Amniotic stem cell (primary cell): ENCODE data around the gene NUP62.
A peak's percentile ranks its signal among the peaks of the same experiment; 100 is the strongest.

Source experiments
- DNase-seq: peaks from one replicate; lab custom pipeline; 2025; lab: John Stamatoyannopoulos, UW

The NUP62 gene

GRCh38 chr19:49866933-49867782, 62.1 kb downstream of the NUP62 start, which contains the start of gene PNKP:
Gene PNKP (minus strand): TSS chr19:49867576. CDS start chr19:49867204, 372 bp downstream.
- peak; percentile 88 for DNase-seq

DNA sequence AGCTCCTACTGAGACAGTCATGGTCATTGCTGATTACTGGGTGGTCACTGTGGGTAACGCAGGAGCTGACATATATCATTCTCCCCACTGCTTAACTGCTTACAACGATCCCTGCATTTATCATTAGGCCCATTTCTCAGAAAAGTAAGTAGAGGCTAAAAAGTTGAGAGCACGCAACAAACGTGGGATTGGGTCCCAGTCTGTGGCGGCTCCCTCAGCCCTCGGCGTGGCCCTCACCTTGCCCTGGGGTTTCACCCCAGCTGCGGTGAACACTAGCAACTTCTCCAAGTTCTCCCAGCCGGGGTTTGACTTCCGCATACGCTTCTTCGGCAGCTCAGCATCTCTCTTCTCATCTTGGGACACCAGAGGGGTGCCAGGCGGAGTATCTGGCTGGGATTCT, 64.4 kb downstream of the NUP62 start:
- DNase-seq: no peak

DNA sequence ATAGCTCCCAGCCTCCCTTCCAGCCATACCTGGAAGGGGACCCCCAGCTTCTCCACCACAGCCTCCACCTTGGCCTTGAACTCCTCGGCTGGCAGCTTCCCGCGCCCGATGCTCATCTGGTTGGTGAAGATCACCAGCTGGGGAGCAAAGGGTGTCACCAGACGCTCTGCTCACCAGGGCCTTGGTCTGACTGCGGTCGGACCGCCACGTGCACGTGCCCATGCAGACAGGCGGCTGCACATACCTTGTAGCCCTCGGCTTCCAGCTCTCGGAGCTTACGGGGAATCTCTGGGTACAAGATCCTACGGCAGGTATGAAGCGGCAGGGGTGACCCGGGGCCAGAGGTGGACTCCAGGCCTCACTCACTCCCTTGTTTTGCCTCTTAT, 65.4 kb downstream of the NUP62 start:
- DNase-seq: no peak

GRCh38 chr19:49863254-49863934, 65.9 kb downstream of the NUP62 start:
- DNase-seq: no peak

- DNase-seq: no peak
Observed at GRCh38 chr19:49862391-49863253, 66.7 kb downstream of the NUP62 start.

DNA sequence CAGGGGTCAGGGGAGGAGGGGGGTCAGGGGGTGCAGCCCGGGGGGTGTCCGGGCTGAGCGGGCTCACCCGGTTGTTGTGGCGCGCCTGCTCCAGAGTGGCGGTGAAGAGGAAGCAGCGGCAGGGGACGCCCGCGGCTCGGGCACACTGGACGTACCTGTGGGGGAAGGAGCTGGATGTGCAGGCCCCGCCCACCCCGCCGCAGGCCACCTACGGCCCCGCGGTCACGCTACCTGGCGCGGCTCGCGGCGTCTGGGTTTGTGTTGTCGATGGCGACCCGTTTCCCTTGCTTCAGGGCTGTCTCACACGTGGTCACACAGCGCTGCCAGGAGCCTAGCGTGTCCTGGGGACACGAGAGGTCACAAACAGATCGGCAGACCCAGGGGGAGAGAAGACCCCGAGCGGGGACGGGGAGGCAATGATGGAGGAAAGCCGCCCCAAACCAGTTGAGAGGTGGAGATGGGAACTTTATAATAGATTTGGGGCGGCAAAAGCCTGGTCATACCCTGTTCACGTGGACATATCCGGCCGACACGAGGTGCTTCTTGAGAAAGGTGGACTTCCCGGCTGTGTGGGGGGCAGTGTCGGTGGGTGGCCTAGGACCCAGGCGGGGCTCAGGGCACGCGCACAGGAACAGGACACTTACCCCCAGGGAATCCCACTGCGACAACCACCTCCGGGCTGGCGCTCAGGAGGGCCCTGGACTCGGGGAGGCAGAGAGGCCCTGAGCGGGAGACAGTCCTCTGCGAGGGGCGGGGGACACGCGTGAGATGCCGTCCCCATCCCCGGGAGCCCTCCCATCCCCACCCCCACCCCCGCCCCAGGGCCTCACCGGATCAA, 67.5 kb downstream of the NUP62 start:
- no peak for DNase-seq

DNA sequence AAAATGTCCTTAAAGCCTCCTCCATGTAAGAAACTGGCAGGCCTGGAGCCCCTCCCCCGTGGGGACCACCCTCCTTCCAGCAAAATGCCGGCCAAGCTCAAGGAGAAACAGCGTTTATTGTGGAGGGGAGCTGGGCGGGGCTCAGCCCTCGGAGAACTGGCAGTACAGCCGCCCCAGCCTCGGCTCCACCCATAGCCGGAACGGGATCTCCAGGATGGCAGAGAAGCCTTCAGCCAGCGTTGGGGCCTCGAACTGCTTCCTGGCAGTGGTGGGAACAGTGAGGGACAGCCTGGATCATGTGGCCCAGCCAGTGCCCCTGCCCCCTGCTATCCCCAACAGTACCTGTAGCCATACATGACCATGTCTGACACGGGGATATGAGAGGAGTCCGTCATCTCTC, 68.2 kb downstream of the NUP62 start:
- DNase-seq: no peak

- no peak for DNase-seq
Observed at GRCh38 chr19:49860336-49861102, 68.8 kb downstream of the NUP62 start.

GRCh38 chr19:49859682-49860335, 69.5 kb downstream of the NUP62 start:
- DNase-seq: no peak

DNA sequence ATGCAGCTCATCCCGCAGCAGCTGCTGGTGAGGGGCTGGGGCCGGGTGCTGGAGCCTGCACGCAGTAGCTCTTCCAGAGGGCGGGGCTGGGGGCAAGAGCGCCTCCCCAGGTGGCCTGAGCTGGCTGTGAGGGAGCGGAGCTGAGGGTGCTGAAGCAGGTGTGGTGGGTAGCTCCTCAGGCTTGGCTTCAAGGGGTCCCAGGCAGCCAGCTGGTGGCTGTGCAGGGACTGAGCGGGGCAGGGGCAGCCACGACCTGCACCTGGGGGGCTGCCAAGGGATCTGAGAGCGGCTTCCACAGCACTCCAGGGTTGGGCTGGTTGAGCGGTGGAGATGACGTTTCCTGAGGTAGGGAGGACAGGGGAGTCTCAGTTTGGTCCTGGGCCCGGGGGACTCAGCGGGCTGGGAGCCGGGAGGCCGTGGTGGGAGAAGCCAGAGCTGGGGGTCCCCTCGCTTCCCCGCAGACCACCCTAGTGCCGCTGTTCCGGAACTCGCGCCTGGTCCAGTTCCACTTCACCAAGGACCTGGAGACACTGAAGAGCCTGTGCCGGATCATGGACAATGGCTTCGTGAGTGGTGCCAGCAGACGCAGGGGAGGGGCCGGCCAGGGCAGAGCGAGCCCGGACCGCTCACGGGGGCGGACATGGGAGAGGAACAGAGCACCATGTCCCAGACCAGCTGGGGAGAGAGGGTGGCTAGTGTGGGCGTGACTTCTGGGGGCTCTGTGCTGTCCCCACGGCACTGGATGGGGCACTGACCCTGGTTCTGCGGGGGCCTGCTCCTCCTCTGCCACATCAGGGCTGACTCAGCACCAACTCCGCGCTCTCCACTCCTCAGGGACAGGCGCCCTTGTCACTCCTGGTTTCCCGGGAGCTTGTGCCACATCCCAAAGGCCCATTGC, 71.0 kb downstream of the NUP62 start:
- no peak for DNase-seq

- DNase-seq: no peak
Observed at GRCh38 chr19:49857838-49858087, 71.5 kb downstream of the NUP62 start.

DNA sequence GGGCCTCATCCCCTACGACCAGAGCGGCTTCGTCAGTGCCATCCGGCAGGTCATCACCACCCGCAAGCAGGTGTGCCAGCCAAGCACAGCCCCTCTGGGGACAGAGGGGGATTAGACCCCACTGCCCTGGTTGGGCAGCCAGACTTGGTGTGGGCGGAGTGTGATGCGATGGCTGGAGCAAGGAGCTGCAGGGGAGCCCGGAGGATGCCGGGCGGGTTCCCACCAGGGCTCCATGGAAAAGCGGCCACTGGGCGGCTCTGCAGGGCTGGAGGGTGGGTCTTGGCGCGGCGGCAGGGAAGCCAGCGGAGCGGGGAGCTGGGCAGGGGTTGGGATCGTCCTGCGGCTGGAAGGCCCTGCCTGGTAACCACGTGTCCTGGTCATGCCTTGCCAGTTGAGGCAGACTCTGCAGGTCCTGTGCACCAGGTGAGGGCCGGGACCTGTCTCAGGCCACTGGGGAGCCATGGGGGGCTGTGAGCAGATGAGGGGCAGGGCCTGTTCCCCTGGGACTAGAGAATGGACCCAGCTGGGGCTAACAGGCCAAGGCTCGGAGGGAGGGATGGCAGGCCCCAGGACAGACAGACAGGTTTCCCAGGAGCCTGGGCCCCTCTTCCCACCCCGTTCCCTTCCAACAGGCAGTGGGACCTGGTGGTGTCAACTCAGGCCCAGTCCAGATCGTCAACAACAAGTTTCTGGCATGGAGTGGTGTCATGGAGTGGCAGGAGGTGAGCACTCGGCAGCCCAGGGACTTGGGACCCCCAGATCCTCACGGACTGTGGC, 72.1 kb downstream of the NUP62 start:
- DNase-seq: no peak
